Stromal cell of bone marrow (primary cell): ENCODE measurements around the gene KRT84.
"Not testable (repeated sequence)": the region's sequence is repeated elsewhere in the genome, so short reads cannot be mapped to it uniquely, and the experiment has no call there.

ENCODE experiments used
- DNase-seq: peaks from one replicate; pipeline ENCODE4 v3.0.0-alpha.2; 2012; ENCODE audit warnings: low read depth

The KRT84 gene

DNA sequence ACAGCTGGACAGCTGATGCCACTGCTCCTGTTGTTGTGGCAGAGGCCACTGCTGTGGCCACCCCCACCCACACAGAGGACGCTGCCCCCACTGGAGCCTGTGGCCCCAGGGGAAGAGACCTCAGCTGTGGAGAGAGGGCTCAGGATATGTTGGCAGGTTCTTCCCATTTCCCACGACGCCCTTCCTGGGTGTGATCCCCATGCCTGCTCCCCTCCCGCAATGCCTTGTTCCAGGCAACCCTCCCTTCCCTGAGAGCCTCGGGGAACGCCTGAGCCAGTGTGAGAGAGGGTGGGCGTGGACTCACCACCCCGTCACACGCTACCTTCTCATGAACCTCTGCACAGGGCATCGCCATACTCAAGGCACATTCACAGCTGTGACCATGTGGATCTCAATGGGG is 26.4 kb upstream of the KRT84 start:
- no peak for DNase-seq

GRCh38 chr12:52410589-52411248 is 25.3 kb upstream of the KRT84 start:
- not testable (repeated sequence) for DNase-seq

DNA sequence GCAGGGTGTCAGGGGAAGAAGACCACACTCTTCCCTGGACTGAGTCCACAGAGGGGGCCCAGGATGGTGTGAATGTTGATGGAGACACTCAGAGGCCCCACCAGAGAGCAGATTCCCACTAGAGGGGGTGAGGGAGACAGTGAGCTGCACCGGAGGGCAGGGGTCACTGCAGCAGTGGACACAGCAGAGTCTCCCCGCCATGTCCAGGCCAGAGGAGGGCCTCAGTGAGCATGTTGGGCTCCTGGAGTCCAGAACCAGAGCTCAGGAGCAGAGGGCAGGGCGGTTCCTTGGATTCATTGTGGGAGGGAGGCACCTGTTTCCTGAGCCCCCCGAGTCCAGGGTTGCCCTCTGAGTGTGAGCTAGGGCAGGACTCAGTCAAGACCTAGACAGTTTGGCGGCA is 22.5 kb upstream of the KRT84 start:
- no peak for DNase-seq

GRCh38 chr12:52405922-52406385 is 20.5 kb upstream of the KRT84 start, which contains the start of gene KRT82:
Gene KRT82 (minus strand): TSS chr12:52406335. CDS start chr12:52406277, 58 bp downstream.
- DNase-seq: no peak

DNA sequence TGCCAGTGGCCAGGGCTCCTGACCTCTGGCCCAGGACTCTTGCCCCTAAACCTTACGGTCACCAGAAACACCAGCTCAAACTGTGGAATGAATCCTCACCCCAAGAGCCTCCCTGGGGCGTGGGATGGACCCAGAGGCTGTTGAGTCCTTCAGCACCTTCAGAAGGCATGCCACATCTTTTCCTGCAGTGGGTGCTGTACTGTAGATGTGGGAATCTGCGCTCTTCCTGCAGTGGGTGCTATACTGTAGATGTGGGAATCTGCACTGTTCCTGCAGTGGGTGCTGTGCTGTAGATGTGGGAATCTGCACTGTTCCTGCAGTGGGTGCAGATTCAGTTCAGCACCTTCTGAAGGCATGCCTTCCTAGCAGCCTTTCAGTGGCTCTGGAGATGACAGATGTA is 19.5 kb upstream of the KRT84 start:
- no peak for DNase-seq

GRCh38 chr12:52403561-52403960 is 18.1 kb upstream of the KRT84 start:
- no peak for DNase-seq

GRCh38 chr12:52402873-52403540 is 17.6 kb upstream of the KRT84 start:
- no peak for DNase-seq

DNA sequence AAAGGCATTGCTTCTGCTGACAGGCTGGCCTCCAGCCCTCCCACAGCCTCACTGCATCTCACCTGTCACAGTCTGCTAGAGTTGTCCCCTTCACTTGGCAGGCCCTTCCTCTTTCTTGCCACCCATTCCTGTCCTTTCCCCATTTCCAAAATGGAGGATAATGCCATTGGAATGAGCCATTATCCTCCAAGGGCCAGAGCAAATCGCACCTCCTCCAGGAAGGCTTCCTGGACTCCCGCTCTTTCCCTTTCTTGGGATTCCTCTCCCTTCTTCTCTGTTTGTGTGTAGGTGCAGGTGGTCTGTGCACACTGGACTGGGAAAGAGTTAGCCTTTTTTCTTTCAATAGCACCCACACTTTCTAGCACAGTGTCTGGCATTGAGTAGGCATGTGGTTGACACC is 16.9 kb upstream of the KRT84 start:
- no peak for DNase-seq

DNA sequence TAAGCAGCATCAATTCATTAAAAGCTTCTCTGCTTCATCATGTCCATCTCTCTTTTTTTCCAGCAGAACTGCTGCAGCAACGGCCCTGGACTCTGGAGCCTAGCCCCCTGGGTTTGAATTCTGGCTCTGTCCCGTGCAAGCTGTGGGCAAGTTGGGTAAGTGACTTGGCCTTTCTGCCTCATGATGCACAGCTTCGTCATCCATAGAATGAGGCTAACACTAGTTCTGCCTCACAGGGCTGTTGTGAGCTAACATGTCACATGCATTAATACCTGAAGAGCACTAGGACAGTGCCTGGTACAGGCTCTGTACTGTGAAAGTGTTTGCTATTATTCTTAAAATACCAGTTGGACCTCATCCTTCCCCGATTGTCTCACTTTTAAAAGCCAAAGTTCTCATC is 16.5 kb upstream of the KRT84 start:
- no peak for DNase-seq

DNA sequence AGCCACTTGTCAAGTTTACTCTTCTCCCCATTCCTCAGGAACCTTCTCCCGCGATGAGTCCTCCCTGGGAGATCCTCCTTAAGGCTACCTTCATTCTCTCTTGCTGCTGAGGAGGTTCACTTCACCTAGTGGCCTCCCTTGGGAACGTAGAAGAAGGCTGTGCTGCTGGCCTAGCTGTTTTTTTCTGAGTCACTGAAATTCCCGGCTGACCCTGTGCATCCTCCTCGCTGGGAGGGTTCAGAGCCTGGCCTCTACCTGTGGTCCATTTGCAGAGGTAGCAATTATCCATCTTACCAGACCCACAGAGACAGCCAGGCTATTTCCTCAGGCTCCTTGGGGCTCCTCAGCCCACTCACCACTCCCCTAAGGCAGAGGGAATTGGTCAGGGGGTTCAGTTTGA is 16.1 kb upstream of the KRT84 start:
- DNase-seq: no peak

DNA sequence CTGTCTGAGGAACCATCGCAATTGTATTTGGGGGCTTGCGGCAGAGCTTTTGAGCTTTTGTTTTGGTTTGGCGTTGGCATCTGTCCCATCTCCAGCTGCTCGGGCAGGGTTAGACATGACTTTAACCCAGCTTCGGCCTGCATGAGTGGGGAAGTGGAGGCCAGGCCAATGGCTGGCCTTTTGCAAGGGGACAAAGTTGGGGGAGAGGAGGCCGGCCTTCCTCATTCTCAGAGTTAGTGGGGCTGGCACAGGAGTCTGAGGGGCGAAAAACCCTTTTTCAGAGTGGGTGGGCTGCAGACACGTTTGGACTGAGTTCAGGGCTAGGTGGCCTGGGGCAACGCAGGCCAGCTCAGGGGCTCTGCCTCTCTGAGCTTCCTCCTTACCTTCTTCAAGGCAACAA is 15.5 kb upstream of the KRT84 start:
- no peak for DNase-seq

GRCh38 chr12:52399756-52400155 is 14.3 kb upstream of the KRT84 start:
- no peak for DNase-seq

DNA sequence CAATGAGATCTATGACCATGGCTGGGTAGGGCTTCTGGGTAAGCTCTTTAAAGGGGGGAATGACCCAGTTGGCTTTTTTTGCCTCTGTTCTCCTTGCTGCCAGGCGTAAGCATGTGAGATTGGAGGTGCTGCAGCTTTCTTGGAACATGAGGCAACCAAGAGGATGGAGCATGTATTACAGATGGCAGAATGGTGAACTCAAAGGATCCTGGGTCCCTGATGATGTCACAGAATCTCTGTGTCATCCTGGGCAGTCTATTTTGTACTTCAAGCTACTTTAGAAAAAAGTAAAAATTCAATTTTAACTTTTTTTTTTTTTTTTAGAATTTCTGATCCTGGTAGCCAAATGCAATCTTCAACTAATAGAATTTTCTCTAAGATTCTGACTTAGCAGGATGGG is 12.7 kb upstream of the KRT84 start:
- DNase-seq: no peak

- no peak for DNase-seq
Observed at GRCh38 chr12:52396656-52397055, 11.2 kb upstream of the KRT84 start.

DNA sequence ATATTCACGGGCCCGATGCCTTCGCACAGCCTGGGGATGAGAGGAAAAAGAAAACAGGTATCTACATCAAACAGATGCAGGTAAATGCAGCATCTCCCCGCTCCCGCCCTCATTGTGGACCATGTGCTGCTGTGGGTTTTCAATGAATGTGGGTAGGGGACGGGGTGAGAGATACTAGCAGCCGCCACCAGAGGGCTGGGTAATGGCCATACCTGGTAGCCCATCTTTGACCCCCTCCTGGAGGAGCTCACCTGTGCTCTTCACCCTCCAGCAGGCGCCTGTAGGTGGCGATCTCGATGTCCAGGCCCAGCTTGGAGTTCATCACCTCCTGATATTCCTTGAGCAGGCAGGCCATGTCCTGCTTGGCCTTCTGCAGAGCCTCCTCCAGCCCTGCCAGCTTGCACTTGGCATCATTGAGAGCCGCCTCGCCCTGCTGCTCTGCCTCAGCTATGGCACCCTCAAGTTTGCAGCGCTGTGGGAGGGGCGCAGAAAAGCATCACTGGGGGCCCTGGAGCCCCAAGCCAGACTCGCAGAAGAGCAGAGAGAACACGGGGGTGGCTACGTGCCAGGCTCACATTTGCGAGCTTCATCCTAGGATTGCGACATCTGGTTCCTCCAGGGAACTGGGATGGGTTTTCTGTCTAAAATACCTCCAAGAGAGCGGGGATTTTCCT is 10.4 kb upstream of the KRT84 start:
- DNase-seq: no peak

DNA sequence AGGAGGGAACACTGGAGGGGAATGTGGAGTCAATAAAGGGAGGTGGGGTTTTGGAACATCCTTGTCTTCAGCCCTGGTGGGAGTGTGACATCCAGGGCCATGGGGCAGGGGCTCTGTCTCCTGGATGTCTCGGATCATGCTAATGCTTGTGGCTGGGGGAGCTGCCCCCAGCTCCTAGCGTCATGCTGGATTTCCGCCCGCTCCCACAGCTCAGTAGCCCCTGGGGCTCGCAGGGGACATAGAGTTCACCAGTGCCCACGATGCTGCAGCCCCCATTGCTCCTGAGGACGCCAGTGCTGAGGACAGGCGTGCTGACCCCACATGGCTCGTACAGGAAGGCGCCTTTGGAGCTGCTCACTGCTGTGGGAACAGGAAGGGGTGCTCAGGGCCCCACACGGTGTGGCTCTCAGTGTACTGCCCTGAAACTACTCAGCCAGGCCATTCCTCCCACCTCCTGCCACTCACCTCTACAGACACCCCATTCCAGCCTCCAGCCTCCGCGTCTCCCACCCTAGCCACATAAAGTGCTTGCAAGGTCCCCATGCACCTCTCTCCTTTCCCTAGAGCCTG is 9.5 kb upstream of the KRT84 start:
- no peak for DNase-seq

GRCh38 chr12:52392465-52393007 is 7.1 kb upstream of the KRT84 start:
- DNase-seq: no peak

DNA sequence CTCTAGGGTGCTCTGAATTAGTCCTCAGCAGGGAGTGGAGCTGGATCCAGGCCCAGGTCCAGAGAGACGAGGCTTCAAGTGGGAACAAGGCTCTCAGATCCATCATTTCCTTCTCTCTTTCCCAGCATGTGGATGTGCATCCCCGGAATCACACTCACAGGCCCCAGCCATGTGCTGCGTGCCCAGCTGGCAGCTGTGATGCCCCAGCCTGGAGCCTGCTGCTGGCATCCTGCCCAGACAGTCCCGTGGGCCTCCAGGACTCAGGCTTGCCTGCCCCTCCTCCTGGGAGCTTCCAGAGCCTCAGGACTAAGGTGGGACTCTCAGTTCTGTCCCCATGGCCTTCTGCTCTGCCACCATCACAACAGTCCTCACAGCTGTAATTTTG is 6.2 kb upstream of the KRT84 start:
- no peak for DNase-seq

GRCh38 chr12:52390739-52391617 is 5.5 kb upstream of the KRT84 start:
- DNase-seq: no peak

DNA sequence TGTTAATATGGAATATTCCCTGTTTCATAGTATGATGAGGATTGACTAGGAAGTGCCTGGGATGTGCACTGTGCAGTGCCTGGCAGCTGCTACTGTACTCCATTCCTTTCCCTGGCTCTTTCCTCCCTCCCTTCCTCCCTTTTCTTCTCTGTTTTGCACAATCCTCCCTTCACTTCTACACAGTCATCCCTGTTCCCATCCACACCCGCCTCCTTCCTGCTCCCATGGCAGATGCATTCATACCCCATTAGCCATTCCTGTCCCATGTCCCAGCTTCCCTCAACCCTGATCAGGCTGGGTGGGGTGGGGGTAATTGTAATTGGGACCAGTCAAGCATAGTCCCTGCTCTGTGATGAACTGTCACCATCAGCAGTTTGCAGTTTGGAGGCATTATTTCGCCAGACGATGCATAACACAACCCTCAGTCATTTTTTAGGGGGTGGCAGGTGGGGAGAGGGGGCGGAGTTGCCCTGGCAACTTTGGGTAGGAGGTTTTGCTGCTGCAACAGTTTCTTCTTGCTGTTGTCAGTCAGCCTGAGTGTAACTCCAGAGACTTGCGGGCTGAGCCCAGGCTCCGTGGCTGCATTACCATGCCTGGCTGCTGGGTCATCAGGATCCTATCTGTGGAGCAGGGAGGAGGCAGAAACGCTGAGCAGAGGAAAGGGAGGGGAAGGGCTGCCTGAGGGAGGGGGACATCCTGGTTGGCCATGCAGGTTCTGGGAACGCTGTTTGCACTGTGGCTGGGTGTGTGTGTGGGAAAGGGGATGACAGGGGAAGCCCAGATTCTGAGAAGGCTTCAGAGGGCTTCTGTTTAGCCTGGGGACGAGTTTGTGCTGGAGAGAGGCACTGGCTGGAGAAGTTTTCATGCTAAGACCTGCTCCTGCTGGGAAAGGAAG is 4.1 kb upstream of the KRT84 start:
- DNase-seq: peak; percentile 25

DNA sequence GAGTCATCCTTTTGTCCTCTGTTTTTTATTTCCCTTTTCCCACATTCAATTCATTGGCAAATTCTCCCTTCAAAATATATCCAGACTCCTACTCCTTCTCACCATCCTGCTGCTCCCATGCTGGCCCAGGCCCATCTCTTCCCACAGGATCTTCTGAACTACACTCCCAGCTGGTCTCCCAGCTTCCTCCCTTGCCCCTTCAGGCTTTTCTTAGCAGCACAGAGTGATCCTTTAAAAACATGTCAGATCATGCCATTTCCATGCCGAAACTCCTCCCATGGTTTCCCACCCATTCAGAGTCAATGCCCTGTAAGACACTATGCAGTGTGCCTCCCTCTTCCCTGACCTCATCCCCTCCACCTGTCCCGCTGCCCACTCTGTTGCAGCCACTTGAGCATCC is 2.4 kb upstream of the KRT84 start:
- DNase-seq: no peak
